ENCODE measurements around the gene MSANTD2.

Gene MSANTD2

GRCh38 chr11:124817036-124817435 lies 16.8 kb upstream of the MSANTD2 start:
- no peak for DNase-seq (ENCODE audit: low spot score)

GRCh38 chr11:124814739-124815138 lies 14.5 kb upstream of the MSANTD2 start:
- no peak for DNase-seq (ENCODE audit: low spot score)

- DNase-seq (ENCODE audit: low spot score), result no peak
Observed at GRCh38 chr11:124812876-124813275, 12.7 kb upstream of the MSANTD2 start.

GRCh38 chr11:124811399-124812125 lies 11.4 kb upstream of the MSANTD2 start:
- DNase-seq (ENCODE audit: low spot score), result no peak

GRCh38 chr11:124807660-124808270 lies 7.6 kb upstream of the MSANTD2 start:
- DNase-seq (ENCODE audit: low spot score), result no peak

GRCh38 chr11:124807201-124807600 lies 7.0 kb upstream of the MSANTD2 start:
- DNase-seq (ENCODE audit: low spot score), result peak; percentile 33

- DNase-seq (ENCODE audit: low spot score), result no peak
Observed at GRCh38 chr11:124804884-124805283, 4.7 kb upstream of the MSANTD2 start.

GRCh38 chr11:124801636-124802312 lies 1.6 kb upstream of the MSANTD2 start:
- DNase-seq (ENCODE audit: low spot score), result no peak

GRCh38 chr11:124801014-124801413 lies 808 bp upstream of the MSANTD2 start:
- no peak for DNase-seq (ENCODE audit: low spot score)

GRCh38 chr11:124799348-124800225 lies 619 bp downstream of the MSANTD2 start:
- peak; percentile 8 for DNase-seq (ENCODE audit: low spot score)

- DNase-seq (ENCODE audit: low spot score), result no peak
Observed at GRCh38 chr11:124798991-124799347, 1.2 kb downstream of the MSANTD2 start.

- no peak for DNase-seq (ENCODE audit: low spot score)
Observed at GRCh38 chr11:124796312-124796711, 3.9 kb downstream of the MSANTD2 start.

GRCh38 chr11:124793466-124794278 lies 6.5 kb downstream of the MSANTD2 start:
- DNase-seq (ENCODE audit: low spot score), result peak; percentile 24

GRCh38 chr11:124791626-124792341 lies 8.4 kb downstream of the MSANTD2 start:
- no peak for DNase-seq (ENCODE audit: low spot score)

GRCh38 chr11:124788521-124788920 lies 11.7 kb downstream of the MSANTD2 start:
- no peak for DNase-seq (ENCODE audit: low spot score)

GRCh38 chr11:124784051-124784450 lies 16.2 kb downstream of the MSANTD2 start:
- no peak for DNase-seq (ENCODE audit: low spot score)

- no peak for DNase-seq (ENCODE audit: low spot score)
Observed at GRCh38 chr11:124783002-124783401, 17.2 kb downstream of the MSANTD2 start.

GRCh38 chr11:124779568-124779967 lies 20.6 kb downstream of the MSANTD2 start:
- no peak for DNase-seq (ENCODE audit: low spot score)

GRCh38 chr11:124778281-124778680 lies 21.9 kb downstream of the MSANTD2 start:
- no peak for DNase-seq (ENCODE audit: low spot score)

- DNase-seq (ENCODE audit: low spot score), result no peak
Observed at GRCh38 chr11:124776865-124777645, 23.2 kb downstream of the MSANTD2 start.
